ENCODE data around the gene TAMALIN.

Gene TAMALIN

GRCh38 chr12:52060498-52061177 lies 53.9 kb downstream of the TAMALIN start:
- Histone ChIP-seq H2AFZ (ENCODE audit: low read depth, low read length, severe bottlenecking) (no peak overlapping the region), H3F3A (ENCODE audit: insufficient read depth) (no peaks in the 10 kb centered on the region), H4K20me1 (ENCODE audit: low read depth, low read length) (no peaks in the 10 kb centered on the region), H3K9me2 (replicated peaks; ENCODE audit: insufficient read depth, low read length) (no peaks in the 10 kb centered on the region), H3K36me3 (ENCODE audit: low read length) (no peaks in the 10 kb centered on the region), H3K4me2 (ENCODE audit: low read depth, low read length, poor library complexity, severe bottlenecking) (no peak overlapping the region), H3K9me3 (ENCODE audit: insufficient read depth, low read length) (no peaks in the 10 kb centered on the region), H3K4me3 (ENCODE audit: insufficient read depth, low read length, poor library complexity, severe bottlenecking) (no peak overlapping the region), H3K79me2 (ENCODE audit: insufficient read depth, low read length) (no peaks in the 10 kb centered on the region), H3K27me3 (ENCODE audit: low read length) (no peaks in the 10 kb centered on the region), H3K27ac (ENCODE audit: low read depth, low read length) (no peak overlapping the region), H3K9ac (ENCODE audit: low read length) (no peak overlapping the region)
- no peak for TF ChIP-seq CTCF (IDR thresholded peaks at IDR 0.05; ENCODE audit: insufficient read depth, low read length, poor library complexity, severe bottlenecking)
- no peak for TF ChIP-seq EZH2phosphoT487 (conservative IDR thresholded peaks at IDR 0.05; ENCODE audit: low read length)

- Histone ChIP-seq H3K4me3 (ENCODE audit: insufficient read depth, low read length, poor library complexity, severe bottlenecking) (no peak overlapping the region), H3K4me2 (ENCODE audit: low read depth, low read length, poor library complexity, severe bottlenecking) (no peak overlapping the region), H3K27me3 (ENCODE audit: low read length) (no peaks in the 10 kb centered on the region), H2AFZ (ENCODE audit: low read depth, low read length, severe bottlenecking) (no peak overlapping the region), H3K9ac (ENCODE audit: low read length) (no peak overlapping the region), H3F3A (ENCODE audit: insufficient read depth) (no peaks in the 10 kb centered on the region), H3K36me3 (ENCODE audit: low read length) (no peaks in the 10 kb centered on the region), H3K9me2 (replicated peaks; ENCODE audit: insufficient read depth, low read length) (no peaks in the 10 kb centered on the region), H4K20me1 (ENCODE audit: low read depth, low read length) (no peaks in the 10 kb centered on the region), H3K79me2 (ENCODE audit: insufficient read depth, low read length) (no peaks in the 10 kb centered on the region), H3K27ac (ENCODE audit: low read depth, low read length) (no peak overlapping the region), H3K9me3 (ENCODE audit: insufficient read depth, low read length) (no peaks in the 10 kb centered on the region)
- no peak for TF ChIP-seq EZH2phosphoT487 (conservative IDR thresholded peaks at IDR 0.05; ENCODE audit: low read length)
- no peak for TF ChIP-seq CTCF (IDR thresholded peaks at IDR 0.05; ENCODE audit: insufficient read depth, low read length, poor library complexity, severe bottlenecking)
Observed at GRCh38 chr12:52061470-52062166, 54.9 kb downstream of the TAMALIN start.

GRCh38 chr12:52062167-52063081 lies 55.7 kb downstream of the TAMALIN start:
- Histone ChIP-seq H3K36me3 (ENCODE audit: low read length) (no peaks in the 10 kb centered on the region), H3K4me3 (ENCODE audit: insufficient read depth, low read length, poor library complexity, severe bottlenecking) (no peak overlapping the region), H3K4me2 (ENCODE audit: low read depth, low read length, poor library complexity, severe bottlenecking) (no peak overlapping the region), H3K9me3 (ENCODE audit: insufficient read depth, low read length) (no peaks in the 10 kb centered on the region), H3K79me2 (ENCODE audit: insufficient read depth, low read length) (no peaks in the 10 kb centered on the region), H3K27ac (ENCODE audit: low read depth, low read length) (no peak overlapping the region), H3F3A (ENCODE audit: insufficient read depth) (no peaks in the 10 kb centered on the region), H3K9me2 (replicated peaks; ENCODE audit: insufficient read depth, low read length) (no peaks in the 10 kb centered on the region), H3K27me3 (ENCODE audit: low read length) (no peaks in the 10 kb centered on the region), H4K20me1 (ENCODE audit: low read depth, low read length) (no peaks in the 10 kb centered on the region), H2AFZ (ENCODE audit: low read depth, low read length, severe bottlenecking) (no peak overlapping the region), H3K9ac (ENCODE audit: low read length) (no peak overlapping the region)
- TF ChIP-seq CTCF (IDR thresholded peaks at IDR 0.05; ENCODE audit: insufficient read depth, low read length, poor library complexity, severe bottlenecking) (no peak), EZH2phosphoT487 (conservative IDR thresholded peaks at IDR 0.05; ENCODE audit: low read length) (no peak)
